Measurements from ENCODE around the gene LRRC25. TPM values are rescaled to one million over a fixed set of nuclear protein-coding genes. Genes with fewer than 3 reads are reported as not detected.

The LRRC25 gene
- total RNA-seq, 1 experiment from 2014 or later = 0.31 TPM

GRCh38 chr19:18433735-18434398 is 36.4 kb upstream of the LRRC25 start (continued):
- TF ChIP-seq, protein P1, sequence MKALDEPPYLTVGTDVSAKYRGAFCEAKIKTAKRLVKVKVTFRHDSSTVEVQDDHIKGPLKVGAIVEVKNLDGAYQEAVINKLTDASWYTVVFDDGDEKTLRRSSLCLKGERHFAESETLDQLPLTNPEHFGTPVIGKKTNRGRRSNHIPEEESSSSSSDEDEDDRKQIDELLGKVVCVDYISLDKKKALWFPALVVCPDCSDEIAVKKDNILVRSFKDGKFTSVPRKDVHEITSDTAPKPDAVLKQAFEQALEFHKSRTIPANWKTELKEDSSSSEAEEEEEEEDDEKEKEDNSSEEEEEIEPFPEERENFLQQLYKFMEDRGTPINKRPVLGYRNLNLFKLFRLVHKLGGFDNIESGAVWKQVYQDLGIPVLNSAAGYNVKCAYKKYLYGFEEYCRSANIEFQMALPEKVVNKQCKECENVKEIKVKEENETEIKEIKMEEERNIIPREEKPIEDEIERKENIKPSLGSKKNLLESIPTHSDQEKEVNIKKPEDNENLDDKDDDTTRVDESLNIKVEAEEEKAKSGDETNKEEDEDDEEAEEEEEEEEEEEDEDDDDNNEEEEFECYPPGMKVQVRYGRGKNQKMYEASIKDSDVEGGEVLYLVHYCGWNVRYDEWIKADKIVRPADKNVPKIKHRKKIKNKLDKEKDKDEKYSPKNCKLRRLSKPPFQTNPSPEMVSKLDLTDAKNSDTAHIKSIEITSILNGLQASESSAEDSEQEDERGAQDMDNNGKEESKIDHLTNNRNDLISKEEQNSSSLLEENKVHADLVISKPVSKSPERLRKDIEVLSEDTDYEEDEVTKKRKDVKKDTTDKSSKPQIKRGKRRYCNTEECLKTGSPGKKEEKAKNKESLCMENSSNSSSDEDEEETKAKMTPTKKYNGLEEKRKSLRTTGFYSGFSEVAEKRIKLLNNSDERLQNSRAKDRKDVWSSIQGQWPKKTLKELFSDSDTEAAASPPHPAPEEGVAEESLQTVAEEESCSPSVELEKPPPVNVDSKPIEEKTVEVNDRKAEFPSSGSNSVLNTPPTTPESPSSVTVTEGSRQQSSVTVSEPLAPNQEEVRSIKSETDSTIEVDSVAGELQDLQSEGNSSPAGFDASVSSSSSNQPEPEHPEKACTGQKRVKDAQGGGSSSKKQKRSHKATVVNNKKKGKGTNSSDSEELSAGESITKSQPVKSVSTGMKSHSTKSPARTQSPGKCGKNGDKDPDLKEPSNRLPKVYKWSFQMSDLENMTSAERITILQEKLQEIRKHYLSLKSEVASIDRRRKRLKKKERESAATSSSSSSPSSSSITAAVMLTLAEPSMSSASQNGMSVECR (CRISPR knock-in tag; IDR thresholded peaks at IDR 0.05; ENCODE audit: borderline replicate concordance) = no peak
- TF ChIP-seq JUN (CRISPR knock-in tag; IDR thresholded peaks at IDR 0.05) (no peak), ZNF263 (CRISPR knock-in tag; IDR thresholded peaks at IDR 0.05; ENCODE audit: low read depth) (peak; percentile 47; the same call in 1 of the 2 replicates), ZNF396 (CRISPR knock-in tag; IDR thresholded peaks at IDR 0.05; ENCODE audit: borderline replicate concordance) (no peak), ZNF423 (CRISPR knock-in tag; IDR thresholded peaks at IDR 0.05) (no peak), E2F5 (CRISPR knock-in tag; IDR thresholded peaks at IDR 0.05) (0 out of 2 replicates have a peak, but pooled peaks have one; percentile 44), GRHL2 (CRISPR knock-in tag; IDR thresholded peaks at IDR 0.05; ENCODE audit: insufficient replicate concordance, severe bottlenecking) (no peak), CREB1 (CRISPR knock-in tag; IDR thresholded peaks at IDR 0.05) (no peak), ZNF138 (CRISPR knock-in tag; conservative IDR thresholded peaks at IDR 0.05) (no peak), PREB (CRISPR knock-in tag; IDR thresholded peaks at IDR 0.05; ENCODE audit: borderline replicate concordance) (no peak), CDX4 (CRISPR knock-in tag; IDR thresholded peaks at IDR 0.05; ENCODE audit: borderline replicate concordance) (no peak), GABPB1 (CRISPR knock-in tag; IDR thresholded peaks at IDR 0.05) (no peak), NFYB (CRISPR knock-in tag; conservative IDR thresholded peaks at IDR 0.05; ENCODE audit: low read depth) (no peak), MYBL2 (CRISPR knock-in tag; IDR thresholded peaks at IDR 0.05) (0 out of 2 replicates have a peak, but pooled peaks have one; percentile 39), ETV6 (CRISPR knock-in tag; IDR thresholded peaks at IDR 0.05) (no peak), HMGA2 (CRISPR knock-in tag; IDR thresholded peaks at IDR 0.05) (no peak), MLX (CRISPR knock-in tag; IDR thresholded peaks at IDR 0.05) (no peak), SMAD4 (CRISPR knock-in tag; IDR thresholded peaks at IDR 0.05) (no peak), ZNF121 (CRISPR knock-in tag; IDR thresholded peaks at IDR 0.05) (no peak), CREM (CRISPR knock-in tag; IDR thresholded peaks at IDR 0.05) (no peak), NFATC4 (CRISPR knock-in tag; IDR thresholded peaks at IDR 0.05) (no peak), RORB (CRISPR knock-in tag; IDR thresholded peaks at IDR 0.05) (no peak)
- TF ChIP-seq, protein P2, sequence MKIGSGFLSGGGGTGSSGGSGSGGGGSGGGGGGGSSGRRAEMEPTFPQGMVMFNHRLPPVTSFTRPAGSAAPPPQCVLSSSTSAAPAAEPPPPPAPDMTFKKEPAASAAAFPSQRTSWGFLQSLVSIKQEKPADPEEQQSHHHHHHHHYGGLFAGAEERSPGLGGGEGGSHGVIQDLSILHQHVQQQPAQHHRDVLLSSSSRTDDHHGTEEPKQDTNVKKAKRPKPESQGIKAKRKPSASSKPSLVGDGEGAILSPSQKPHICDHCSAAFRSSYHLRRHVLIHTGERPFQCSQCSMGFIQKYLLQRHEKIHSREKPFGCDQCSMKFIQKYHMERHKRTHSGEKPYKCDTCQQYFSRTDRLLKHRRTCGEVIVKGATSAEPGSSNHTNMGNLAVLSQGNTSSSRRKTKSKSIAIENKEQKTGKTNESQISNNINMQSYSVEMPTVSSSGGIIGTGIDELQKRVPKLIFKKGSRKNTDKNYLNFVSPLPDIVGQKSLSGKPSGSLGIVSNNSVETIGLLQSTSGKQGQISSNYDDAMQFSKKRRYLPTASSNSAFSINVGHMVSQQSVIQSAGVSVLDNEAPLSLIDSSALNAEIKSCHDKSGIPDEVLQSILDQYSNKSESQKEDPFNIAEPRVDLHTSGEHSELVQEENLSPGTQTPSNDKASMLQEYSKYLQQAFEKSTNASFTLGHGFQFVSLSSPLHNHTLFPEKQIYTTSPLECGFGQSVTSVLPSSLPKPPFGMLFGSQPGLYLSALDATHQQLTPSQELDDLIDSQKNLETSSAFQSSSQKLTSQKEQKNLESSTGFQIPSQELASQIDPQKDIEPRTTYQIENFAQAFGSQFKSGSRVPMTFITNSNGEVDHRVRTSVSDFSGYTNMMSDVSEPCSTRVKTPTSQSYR (CRISPR knock-in tag; IDR thresholded peaks at IDR 0.05) = no peak; the same call in 1 of the 2 replicates
- TF ChIP-seq, protein P3, sequence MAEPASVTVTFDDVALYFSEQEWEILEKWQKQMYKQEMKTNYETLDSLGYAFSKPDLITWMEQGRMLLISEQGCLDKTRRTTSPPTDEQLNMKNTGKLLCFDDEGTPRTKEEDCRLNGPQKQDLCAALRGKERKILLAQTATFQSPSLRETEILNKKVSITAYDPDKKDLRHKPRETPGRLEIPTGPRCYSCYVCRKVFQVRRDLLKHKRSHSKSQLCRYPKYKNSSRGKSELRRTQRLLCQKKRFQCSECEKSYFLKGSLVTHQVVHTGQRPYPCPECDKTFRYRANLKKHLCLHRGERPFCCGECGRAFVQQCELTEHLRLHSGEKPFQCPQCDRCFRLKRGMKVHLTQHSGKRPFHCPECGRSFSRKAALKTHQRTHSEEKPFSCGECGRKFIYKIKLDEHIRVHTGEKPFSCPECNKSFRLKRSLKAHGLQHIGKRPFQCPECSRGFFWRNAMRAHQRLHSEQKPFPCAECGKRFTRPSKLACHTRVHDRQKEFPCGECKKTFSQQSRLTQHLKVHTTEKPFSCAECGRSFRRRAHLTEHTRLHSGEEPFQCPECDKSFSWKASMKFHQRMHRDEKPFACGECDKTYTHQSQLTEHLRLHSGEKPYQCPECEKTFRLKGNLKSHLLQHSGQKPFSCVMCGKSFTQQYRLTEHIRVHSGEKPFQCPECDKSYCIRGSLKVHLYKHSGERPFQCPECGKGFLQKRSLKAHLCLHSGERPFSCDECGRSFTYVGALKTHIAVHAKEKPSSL (CRISPR knock-in tag; conservative IDR thresholded peaks at IDR 0.05) = no peak
- TF ChIP-seq, protein P4, sequence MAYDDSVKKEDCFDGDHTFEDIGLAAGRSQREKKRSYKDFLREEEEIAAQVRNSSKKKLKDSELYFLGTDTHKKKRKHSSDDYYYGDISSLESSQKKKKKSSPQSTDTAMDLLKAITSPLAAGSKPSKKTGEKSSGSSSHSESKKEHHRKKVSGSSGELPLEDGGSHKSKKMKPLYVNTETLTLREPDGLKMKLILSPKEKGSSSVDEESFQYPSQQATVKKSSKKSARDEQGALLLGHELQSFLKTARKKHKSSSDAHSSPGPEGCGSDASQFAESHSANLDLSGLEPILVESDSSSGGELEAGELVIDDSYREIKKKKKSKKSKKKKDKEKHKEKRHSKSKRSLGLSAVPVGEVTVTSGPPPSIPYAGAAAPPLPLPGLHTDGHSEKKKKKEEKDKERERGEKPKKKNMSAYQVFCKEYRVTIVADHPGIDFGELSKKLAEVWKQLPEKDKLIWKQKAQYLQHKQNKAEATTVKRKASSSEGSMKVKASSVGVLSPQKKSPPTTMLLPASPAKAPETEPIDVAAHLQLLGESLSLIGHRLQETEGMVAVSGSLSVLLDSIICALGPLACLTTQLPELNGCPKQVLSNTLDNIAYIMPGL (CRISPR knock-in tag; IDR thresholded peaks at IDR 0.05) = no peak

Data from WTC11 (cell line).